ENCODE results near the gene PIK3AP1.
"Not testable (repeated sequence)": the region's sequence is repeated elsewhere in the genome, so short reads cannot be mapped to it uniquely, and the experiment has no call there.

GRCh38 chr10:96545558-96545957, 174.8 kb downstream of the PIK3AP1 start:
- not testable (repeated sequence) for TF ChIP-seq CTCF (conservative IDR thresholded peaks at IDR 0.05); EZH2 (IDR thresholded peaks at IDR 0.05; ENCODE audit: low read depth)
